ENCODE measurements around the gene SCFD2.

GRCh38 chr4:52994567-52994966 is 371.3 kb downstream of the SCFD2 start:
- TF ChIP-seq CTCF (conservative IDR thresholded peaks at IDR 0.05 in 1 of 2, IDR thresholded peaks at IDR 0.05 in 1 of 2; ENCODE audit: extremely low read depth in 1 of 2, insufficient read depth in 1 of 2, low read depth in 1 of 2, low read length in 2 of 2), result no peak
- TF ChIP-seq EZH2 (IDR thresholded peaks at IDR 0.05; ENCODE audit: borderline replicate concordance, low read length), result no peak
